GM12892 (cell line): ENCODE measurements around the gene MYNN.

Source experiments
- POLR2A ChIP-seq: IDR thresholded peaks from 2 replicates; pipeline ENCODE4 v1.6.1; 2011; ENCODE audit warnings: low read depth, low read length, control low read depth
- POLR2AphosphoS5 ChIP-seq: IDR thresholded peaks from 2 replicates; pipeline ENCODE4 v1.6.1; 2011; ENCODE audit warnings: low read depth, low read length, control low read depth

- TF ChIP-seq POLR2AphosphoS5 (no peak), POLR2A (no peak)
These were observed 63.7 kb downstream of the MYNN start for GRCh38 chr3:169836942-169837275.
